ENCODE measurements around the gene STC2. TPM values are rescaled to one million over a fixed set of nuclear protein-coding genes. Genes with fewer than 3 reads are reported as not detected.

The STC2 gene
- total RNA-seq, 1 experiment from 2014 or later = 57.0 TPM

DNA sequence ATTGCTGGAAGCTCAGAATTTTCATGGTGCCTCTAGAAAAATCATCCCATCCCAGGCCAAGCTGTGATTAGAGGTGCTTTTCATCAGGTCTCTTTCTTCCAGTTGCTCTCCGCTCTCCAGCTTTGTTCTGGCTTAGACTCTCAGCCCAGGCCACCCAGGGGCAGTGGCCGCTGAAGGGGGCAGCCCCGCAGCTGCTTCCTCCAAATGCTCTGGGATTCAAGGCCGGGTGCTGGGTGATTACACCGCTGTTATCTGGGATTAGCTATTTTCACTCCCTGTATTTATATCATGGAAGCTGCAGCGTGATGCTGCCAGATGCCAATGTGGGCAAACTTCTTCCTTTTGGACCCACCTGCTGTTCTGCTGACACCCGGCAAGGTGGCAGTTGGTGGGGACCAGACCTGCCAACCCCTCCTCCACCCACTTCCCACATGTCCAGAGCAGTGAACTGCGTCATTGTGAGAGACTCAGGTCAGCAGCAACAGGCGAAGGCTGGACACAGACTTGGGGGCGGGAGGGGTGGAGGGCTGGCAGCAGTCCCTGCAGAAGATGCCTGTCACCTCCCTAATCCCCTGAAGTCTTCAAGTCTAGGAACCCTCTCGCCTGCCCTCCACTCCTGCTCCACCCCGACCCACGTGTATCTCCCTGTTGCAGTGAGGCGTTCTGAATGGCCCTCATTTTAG is 59.3 kb downstream of the STC2 start:
- no peak overlapping the region for H3K27ac Mint-ChIP-seq
- H3K9me3 Mint-ChIP-seq = 0 out of 2 replicates have a peak, but pooled peaks cover 4% of the 10 kb centered on the region
- POLR2A ChIA-PET = no interaction called here
- H3K36me3 Mint-ChIP-seq = no peaks in the 10 kb centered on the region
- TF ChIP-seq, protein P1, sequence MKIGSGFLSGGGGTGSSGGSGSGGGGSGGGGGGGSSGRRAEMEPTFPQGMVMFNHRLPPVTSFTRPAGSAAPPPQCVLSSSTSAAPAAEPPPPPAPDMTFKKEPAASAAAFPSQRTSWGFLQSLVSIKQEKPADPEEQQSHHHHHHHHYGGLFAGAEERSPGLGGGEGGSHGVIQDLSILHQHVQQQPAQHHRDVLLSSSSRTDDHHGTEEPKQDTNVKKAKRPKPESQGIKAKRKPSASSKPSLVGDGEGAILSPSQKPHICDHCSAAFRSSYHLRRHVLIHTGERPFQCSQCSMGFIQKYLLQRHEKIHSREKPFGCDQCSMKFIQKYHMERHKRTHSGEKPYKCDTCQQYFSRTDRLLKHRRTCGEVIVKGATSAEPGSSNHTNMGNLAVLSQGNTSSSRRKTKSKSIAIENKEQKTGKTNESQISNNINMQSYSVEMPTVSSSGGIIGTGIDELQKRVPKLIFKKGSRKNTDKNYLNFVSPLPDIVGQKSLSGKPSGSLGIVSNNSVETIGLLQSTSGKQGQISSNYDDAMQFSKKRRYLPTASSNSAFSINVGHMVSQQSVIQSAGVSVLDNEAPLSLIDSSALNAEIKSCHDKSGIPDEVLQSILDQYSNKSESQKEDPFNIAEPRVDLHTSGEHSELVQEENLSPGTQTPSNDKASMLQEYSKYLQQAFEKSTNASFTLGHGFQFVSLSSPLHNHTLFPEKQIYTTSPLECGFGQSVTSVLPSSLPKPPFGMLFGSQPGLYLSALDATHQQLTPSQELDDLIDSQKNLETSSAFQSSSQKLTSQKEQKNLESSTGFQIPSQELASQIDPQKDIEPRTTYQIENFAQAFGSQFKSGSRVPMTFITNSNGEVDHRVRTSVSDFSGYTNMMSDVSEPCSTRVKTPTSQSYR (CRISPR knock-in tag; IDR thresholded peaks at IDR 0.05) = no peak
- no peak for TF ChIP-seq GTF2I (CRISPR knock-in tag; conservative IDR thresholded peaks at IDR 0.05)
- TF ChIP-seq, protein P2, sequence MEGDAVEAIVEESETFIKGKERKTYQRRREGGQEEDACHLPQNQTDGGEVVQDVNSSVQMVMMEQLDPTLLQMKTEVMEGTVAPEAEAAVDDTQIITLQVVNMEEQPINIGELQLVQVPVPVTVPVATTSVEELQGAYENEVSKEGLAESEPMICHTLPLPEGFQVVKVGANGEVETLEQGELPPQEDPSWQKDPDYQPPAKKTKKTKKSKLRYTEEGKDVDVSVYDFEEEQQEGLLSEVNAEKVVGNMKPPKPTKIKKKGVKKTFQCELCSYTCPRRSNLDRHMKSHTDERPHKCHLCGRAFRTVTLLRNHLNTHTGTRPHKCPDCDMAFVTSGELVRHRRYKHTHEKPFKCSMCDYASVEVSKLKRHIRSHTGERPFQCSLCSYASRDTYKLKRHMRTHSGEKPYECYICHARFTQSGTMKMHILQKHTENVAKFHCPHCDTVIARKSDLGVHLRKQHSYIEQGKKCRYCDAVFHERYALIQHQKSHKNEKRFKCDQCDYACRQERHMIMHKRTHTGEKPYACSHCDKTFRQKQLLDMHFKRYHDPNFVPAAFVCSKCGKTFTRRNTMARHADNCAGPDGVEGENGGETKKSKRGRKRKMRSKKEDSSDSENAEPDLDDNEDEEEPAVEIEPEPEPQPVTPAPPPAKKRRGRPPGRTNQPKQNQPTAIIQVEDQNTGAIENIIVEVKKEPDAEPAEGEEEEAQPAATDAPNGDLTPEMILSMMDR (IDR thresholded peaks at IDR 0.05) = no peak
- TF ChIP-seq, protein P3, sequence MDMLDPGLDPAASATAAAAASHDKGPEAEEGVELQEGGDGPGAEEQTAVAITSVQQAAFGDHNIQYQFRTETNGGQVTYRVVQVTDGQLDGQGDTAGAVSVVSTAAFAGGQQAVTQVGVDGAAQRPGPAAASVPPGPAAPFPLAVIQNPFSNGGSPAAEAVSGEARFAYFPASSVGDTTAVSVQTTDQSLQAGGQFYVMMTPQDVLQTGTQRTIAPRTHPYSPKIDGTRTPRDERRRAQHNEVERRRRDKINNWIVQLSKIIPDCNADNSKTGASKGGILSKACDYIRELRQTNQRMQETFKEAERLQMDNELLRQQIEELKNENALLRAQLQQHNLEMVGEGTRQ (CRISPR knock-in tag; IDR thresholded peaks at IDR 0.05) = no peak
- TF ChIP-seq, protein P4, sequence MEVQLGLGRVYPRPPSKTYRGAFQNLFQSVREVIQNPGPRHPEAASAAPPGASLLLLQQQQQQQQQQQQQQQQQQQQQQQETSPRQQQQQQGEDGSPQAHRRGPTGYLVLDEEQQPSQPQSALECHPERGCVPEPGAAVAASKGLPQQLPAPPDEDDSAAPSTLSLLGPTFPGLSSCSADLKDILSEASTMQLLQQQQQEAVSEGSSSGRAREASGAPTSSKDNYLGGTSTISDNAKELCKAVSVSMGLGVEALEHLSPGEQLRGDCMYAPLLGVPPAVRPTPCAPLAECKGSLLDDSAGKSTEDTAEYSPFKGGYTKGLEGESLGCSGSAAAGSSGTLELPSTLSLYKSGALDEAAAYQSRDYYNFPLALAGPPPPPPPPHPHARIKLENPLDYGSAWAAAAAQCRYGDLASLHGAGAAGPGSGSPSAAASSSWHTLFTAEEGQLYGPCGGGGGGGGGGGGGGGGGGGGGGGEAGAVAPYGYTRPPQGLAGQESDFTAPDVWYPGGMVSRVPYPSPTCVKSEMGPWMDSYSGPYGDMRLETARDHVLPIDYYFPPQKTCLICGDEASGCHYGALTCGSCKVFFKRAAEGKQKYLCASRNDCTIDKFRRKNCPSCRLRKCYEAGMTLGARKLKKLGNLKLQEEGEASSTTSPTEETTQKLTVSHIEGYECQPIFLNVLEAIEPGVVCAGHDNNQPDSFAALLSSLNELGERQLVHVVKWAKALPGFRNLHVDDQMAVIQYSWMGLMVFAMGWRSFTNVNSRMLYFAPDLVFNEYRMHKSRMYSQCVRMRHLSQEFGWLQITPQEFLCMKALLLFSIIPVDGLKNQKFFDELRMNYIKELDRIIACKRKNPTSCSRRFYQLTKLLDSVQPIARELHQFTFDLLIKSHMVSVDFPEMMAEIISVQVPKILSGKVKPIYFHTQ (CRISPR knock-in tag; IDR thresholded peaks at IDR 0.05) = no peak
- TF ChIP-seq, protein P5, sequence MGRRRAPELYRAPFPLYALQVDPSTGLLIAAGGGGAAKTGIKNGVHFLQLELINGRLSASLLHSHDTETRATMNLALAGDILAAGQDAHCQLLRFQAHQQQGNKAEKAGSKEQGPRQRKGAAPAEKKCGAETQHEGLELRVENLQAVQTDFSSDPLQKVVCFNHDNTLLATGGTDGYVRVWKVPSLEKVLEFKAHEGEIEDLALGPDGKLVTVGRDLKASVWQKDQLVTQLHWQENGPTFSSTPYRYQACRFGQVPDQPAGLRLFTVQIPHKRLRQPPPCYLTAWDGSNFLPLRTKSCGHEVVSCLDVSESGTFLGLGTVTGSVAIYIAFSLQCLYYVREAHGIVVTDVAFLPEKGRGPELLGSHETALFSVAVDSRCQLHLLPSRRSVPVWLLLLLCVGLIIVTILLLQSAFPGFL (CRISPR knock-in tag; IDR thresholded peaks at IDR 0.05; ENCODE audit: borderline replicate concordance) = no peak
- TF ChIP-seq CREM (CRISPR knock-in tag; IDR thresholded peaks at IDR 0.05) = no peak
- TF ChIP-seq NR2C2 (CRISPR knock-in tag; IDR thresholded peaks at IDR 0.05) = no peak
- no peak for TF ChIP-seq TCF7 (CRISPR knock-in tag; IDR thresholded peaks at IDR 0.05; ENCODE audit: low read depth)
- TF ChIP-seq FOXK1 (CRISPR knock-in tag; IDR thresholded peaks at IDR 0.05) = no peak
- TF ChIP-seq ZNF416 (CRISPR knock-in tag; IDR thresholded peaks at IDR 0.05) = no peak
- TF ChIP-seq RELA (CRISPR knock-in tag; IDR thresholded peaks at IDR 0.05; ENCODE audit: borderline replicate concordance) = no peak
- no peak for TF ChIP-seq NR3C1 (CRISPR knock-in tag; conservative IDR thresholded peaks at IDR 0.05; ENCODE audit: low read depth)
- TF ChIP-seq, protein P6, sequence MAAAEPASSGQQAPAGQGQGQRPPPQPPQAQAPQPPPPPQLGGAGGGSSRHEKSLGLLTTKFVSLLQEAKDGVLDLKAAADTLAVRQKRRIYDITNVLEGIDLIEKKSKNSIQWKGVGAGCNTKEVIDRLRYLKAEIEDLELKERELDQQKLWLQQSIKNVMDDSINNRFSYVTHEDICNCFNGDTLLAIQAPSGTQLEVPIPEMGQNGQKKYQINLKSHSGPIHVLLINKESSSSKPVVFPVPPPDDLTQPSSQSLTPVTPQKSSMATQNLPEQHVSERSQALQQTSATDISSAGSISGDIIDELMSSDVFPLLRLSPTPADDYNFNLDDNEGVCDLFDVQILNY (CRISPR knock-in tag; IDR thresholded peaks at IDR 0.05) = no peak
- no peak for TF ChIP-seq ZNF396 (CRISPR knock-in tag; IDR thresholded peaks at IDR 0.05; ENCODE audit: borderline replicate concordance)
- TF ChIP-seq GRHL2 (CRISPR knock-in tag; IDR thresholded peaks at IDR 0.05; ENCODE audit: insufficient replicate concordance, severe bottlenecking) = no peak
- no peak for TF ChIP-seq ZNF121 (CRISPR knock-in tag; IDR thresholded peaks at IDR 0.05)
- no peak for TF ChIP-seq NR1H2 (CRISPR knock-in tag; IDR thresholded peaks at IDR 0.05)
- no peak for TF ChIP-seq NFYB (CRISPR knock-in tag; conservative IDR thresholded peaks at IDR 0.05; ENCODE audit: low read depth)
- no peak for TF ChIP-seq TP53 (CRISPR knock-in tag; IDR thresholded peaks at IDR 0.05)
- no peaks in the 10 kb centered on the region for H3K4me1 Mint-ChIP-seq
- DNase-seq (ENCODE audit: low spot score) = no peak
- ATAC-seq = no peak
- CTCF ChIA-PET = interaction anchor here (0.6 to 1.1 kb wide), 2 partner anchors 130 to 290 kb away, joined by 3 to 4 read pairs; no protein-coding TSS in a partner anchor
- peaks cover 16% of the 10 kb centered on the region for H3K27me3 Mint-ChIP-seq (ENCODE audit: low read depth)
- no peak overlapping the region for H3K4me3 Mint-ChIP-seq

Measured in WTC11 (cell line).